ENCODE data around the gene EGLN2.
A peak's percentile ranks its signal among the peaks of the same experiment; 100 is the strongest.
"Not testable (repeated sequence)": the region's sequence is repeated elsewhere in the genome, so short reads cannot be mapped to it uniquely, and the experiment has no call there.

EGLN2 gene

GRCh38 chr19:40813182-40813581 lies 14.2 kb downstream of the EGLN2 start:
- Histone ChIP-seq H3K9ac (ENCODE audit: low read depth, low read length) (no peak overlapping the region), H3K9me3 (ENCODE audit: insufficient read depth, low read depth, low read length) (no peaks in the 10 kb centered on the region), H3K27me3 (ENCODE audit: insufficient read depth, low read length) (peaks cover 36% of the 10 kb centered on the region), H3K4me1 (ENCODE audit: insufficient read depth, low read length) (no peaks in the 10 kb centered on the region; the same call in 1 of the 2 replicates), H3K36me3 (ENCODE audit: insufficient read depth, low read depth, low read length) (peaks cover 17% of the 10 kb centered on the region), H3K27ac (ENCODE audit: low read length) (no peak overlapping the region), H3K4me3 (ENCODE audit: low read length) (no peak overlapping the region)

- H3K4me3 ChIP-seq (ENCODE audit: low read length) = no peak overlapping the region
- no peak overlapping the region for H3K27ac ChIP-seq (ENCODE audit: low read length)
- peaks cover 39% of the 10 kb centered on the region for H3K27me3 ChIP-seq (ENCODE audit: insufficient read depth, low read length)
- H3K9ac ChIP-seq (ENCODE audit: low read depth, low read length) = no peak overlapping the region
- H3K36me3 ChIP-seq (ENCODE audit: insufficient read depth, low read depth, low read length) = no peaks in the 10 kb centered on the region
- H3K4me1 ChIP-seq (ENCODE audit: insufficient read depth, low read length) = no peaks in the 10 kb centered on the region; the same call in 1 of the 2 replicates
- no peaks in the 10 kb centered on the region for H3K9me3 ChIP-seq (ENCODE audit: insufficient read depth, low read depth, low read length)
Observed at GRCh38 chr19:40815223-40815622, 16.2 kb downstream of the EGLN2 start.

DNA sequence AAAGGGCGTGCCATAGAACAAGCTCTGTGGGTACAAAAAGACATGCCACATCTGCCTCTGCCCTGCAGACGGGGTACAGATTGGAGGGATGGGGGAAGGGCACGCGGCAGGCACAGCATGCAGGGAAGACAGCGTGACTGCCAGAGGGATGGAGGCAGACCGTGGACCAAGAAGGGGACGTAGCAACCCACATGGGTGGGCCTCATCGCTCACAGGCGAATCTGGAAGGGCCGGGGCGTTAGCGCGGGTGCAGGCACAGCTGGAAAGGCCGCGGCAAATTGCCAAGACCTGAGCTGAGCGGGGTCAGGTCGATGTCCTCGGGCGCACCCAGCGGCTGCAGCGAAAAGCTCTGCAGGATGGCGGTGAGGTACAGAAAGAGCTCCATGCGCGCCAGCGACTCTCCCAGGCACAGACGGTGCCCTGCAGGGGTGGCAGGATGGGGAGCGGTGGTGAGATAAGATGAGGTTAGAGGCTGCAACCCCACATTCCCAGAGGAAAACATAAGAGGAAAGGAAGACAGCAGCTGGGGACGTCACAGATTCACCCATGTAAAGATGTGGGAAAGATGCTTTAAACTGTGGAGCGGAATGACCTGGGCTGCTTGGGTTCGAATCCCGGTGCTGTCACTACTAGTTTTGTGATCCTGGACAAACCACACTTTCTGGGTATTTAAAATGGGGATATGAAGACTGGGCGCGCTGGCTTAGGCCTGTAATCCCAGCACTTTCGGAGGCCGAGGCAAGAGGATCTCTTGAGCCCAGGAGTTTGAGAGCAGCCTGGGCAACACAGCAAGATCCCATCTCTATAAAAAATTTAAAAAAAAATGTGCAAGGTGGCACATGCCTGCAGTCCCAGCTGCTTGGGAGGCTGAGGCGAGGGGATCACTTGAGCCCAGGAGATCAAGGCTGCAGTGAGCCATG lies 19.7 kb downstream of the EGLN2 start:
- H3K9ac ChIP-seq (ENCODE audit: low read depth, low read length); H3K9me3 ChIP-seq (ENCODE audit: insufficient read depth, low read depth, low read length); H3K4me1 ChIP-seq (ENCODE audit: insufficient read depth, low read length); H3K36me3 ChIP-seq (ENCODE audit: insufficient read depth, low read depth, low read length); H3K27ac ChIP-seq (ENCODE audit: low read length): not testable (repeated sequence)
- peak overlapping the region; percentile 43; the same call in 1 of the 2 replicates for H3K4me3 ChIP-seq (ENCODE audit: low read length)
- peaks cover 21% of the 10 kb centered on the region for H3K27me3 ChIP-seq (ENCODE audit: insufficient read depth, low read length)

DNA sequence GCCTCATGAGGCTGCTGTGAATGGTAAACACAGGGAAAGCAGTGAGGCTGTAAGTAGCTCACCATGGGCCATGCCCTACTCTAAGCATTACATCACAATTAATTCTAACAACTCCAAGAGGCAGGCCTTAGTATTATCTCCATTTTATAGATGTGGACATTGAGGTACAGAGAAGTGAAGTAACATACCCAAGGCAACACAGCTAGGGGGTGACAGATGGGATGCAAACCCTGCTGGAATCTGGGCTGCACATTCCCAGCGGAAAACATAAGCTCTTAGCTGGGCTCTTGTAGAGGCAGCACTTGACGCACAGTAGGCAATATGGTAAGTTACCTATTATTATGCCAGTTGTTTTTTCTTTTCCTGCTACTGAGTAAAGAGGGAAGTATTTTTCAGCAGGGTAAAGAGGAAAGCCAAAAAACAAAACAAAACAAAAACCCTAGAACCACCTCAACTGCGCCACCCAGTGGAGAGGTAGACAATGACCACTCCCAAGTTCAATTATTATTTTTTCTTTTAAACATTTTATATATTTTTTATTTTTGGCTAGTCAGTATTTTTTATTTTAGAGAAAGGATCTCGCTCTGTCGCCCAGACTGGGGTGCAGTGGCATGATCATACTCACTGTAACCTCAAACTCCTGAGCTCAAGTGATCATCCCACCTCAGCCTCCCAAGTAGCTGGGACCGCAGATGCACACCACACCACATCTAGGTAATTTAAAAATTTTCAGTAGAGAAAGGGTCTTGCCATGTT lies 20.7 kb downstream of the EGLN2 start:
- H3K4me3 ChIP-seq (ENCODE audit: low read length); H3K9me3 ChIP-seq (ENCODE audit: insufficient read depth, low read depth, low read length); H3K27ac ChIP-seq (ENCODE audit: low read length); H3K9ac ChIP-seq (ENCODE audit: low read depth, low read length); H3K4me1 ChIP-seq (ENCODE audit: insufficient read depth, low read length); H3K36me3 ChIP-seq (ENCODE audit: insufficient read depth, low read depth, low read length): not testable (repeated sequence)
- peaks cover 21% of the 10 kb centered on the region for H3K27me3 ChIP-seq (ENCODE audit: insufficient read depth, low read length)

DNA sequence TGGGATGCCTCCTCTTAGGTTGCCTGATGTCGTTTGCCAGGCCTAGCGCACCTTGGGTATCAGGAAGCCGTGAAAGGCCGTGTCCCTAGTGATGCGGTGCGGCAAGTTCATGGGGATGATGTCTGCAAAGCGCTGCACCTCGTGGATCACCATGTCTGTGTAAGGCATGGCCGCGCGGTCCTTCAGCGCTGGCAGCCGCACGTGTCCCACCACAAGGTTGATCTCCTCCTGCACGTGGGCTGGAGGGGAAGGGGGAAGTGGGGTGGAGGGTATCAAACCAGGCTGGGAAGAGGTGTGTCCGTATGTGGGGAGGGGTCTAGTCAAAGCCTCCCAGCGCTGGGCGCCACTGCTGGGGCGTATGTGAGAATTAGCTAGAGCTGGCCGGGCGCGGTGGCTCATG lies 23.2 kb downstream of the EGLN2 start:
- Histone ChIP-seq H3K4me3 (ENCODE audit: low read length) (no peak overlapping the region), H3K27ac (ENCODE audit: low read length) (no peak overlapping the region), H3K9me3 (ENCODE audit: insufficient read depth, low read depth, low read length) (no peaks in the 10 kb centered on the region), H3K36me3 (ENCODE audit: insufficient read depth, low read depth, low read length) (no peaks in the 10 kb centered on the region), H3K4me1 (ENCODE audit: insufficient read depth, low read length) (no peaks in the 10 kb centered on the region), H3K9ac (ENCODE audit: low read depth, low read length) (no peak overlapping the region), H3K27me3 (ENCODE audit: insufficient read depth, low read length) (peaks cover 12% of the 10 kb centered on the region)

DNA sequence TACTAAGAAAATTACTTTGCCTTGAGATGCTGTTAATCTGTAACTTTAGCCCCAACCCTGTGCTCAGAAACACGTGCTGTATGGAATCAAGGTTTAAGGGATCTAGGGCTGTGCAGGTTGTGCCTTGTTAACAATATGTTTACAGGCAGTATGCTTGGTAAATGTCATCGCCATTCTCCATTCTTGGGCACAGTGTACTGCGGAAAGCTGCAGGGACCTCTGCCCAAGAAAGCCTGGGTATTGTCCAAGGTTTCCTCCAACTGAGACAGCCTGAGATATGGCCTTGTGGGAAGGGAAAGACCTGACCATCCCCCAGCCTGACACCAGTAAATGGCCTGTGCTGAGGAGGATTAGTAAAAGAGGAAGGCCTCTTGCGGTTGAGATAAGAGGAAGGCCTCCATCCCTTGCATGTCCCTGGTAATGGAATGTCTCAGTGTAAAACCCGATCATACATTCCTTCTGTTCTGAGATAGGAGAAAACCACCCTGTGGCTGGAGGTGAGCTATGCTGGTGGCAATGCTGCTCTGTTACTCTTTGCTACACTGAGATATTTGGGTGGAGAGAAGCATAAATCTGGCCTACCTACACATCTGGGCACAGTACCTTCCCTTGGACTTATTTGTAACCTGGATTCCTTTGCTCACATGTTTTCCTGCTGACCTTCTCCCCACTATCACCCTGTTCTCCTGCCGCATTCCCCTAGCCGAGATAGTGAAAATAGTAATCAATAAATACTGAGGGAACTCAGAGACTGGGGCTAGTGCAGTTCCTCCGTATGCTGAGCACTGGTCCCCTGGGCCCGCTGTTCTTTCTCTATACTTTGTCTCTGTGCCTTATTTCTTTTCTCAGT lies 23.9 kb downstream of the EGLN2 start:
- H3K36me3 ChIP-seq (ENCODE audit: insufficient read depth, low read depth, low read length); H3K27ac ChIP-seq (ENCODE audit: low read length); H3K9ac ChIP-seq (ENCODE audit: low read depth, low read length); H3K27me3 ChIP-seq (ENCODE audit: insufficient read depth, low read length); H3K9me3 ChIP-seq (ENCODE audit: insufficient read depth, low read depth, low read length); H3K4me3 ChIP-seq (ENCODE audit: low read length); H3K4me1 ChIP-seq (ENCODE audit: insufficient read depth, low read length): not testable (repeated sequence)

DNA sequence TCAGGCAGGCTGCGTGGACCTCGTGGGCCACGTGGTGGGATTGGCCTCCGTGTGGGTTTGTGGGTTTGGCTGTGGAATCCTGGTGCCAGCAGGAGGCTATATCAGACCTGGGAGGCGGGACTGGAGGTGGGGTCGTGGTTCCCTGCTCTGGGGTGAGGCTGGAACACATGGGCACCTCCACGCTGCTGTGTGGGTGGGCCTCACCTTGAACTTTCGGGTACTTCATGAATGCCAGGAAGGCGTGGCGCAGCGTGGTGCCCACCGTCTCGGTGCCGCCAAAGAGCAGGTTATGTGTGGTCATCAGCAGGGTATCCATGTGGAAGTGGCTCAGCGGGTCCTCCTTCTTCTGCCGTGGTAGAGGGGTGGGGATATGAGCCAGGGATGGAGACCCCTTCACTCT lies 25.9 kb downstream of the EGLN2 start:
- H3K4me3 ChIP-seq (ENCODE audit: low read length); H3K9ac ChIP-seq (ENCODE audit: low read depth, low read length); H3K4me1 ChIP-seq (ENCODE audit: insufficient read depth, low read length); H3K36me3 ChIP-seq (ENCODE audit: insufficient read depth, low read depth, low read length); H3K27me3 ChIP-seq (ENCODE audit: insufficient read depth, low read length); H3K9me3 ChIP-seq (ENCODE audit: insufficient read depth, low read depth, low read length); H3K27ac ChIP-seq (ENCODE audit: low read length): not testable (repeated sequence)

DNA sequence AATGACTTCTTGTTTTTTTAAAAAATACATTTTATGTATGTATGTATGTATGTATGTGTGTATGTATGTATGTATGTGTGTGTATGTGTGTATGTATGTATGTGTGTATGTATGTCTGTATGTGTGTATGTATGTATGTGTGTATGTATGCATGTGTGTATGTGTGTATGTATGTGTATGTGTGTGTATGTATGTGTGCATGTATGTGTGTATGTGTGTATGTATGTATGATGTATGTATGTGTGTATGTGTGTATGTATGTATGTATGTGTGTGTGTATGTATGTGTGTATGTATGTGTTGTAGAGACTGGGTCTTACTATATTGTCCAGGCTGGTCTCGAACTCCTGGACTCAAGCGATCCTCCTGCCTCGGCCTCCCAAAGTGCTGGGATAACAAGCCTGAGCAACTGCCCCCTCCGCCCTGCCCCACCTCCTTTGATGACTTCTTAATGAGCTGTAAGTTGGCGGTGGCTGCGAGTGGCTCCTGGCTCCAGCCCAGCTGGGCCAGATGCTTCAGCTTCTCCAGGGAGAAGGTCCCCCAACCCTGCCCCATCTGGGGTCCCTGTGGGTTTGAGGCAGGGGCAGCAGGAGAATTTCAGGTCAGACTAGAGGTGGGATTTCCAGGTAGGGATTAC lies 26.6 kb downstream of the EGLN2 start:
- not testable (repeated sequence) for H3K4me1 ChIP-seq (ENCODE audit: insufficient read depth, low read length); H3K27me3 ChIP-seq (ENCODE audit: insufficient read depth, low read length); H3K9ac ChIP-seq (ENCODE audit: low read depth, low read length); H3K4me3 ChIP-seq (ENCODE audit: low read length); H3K36me3 ChIP-seq (ENCODE audit: insufficient read depth, low read depth, low read length); H3K9me3 ChIP-seq (ENCODE audit: insufficient read depth, low read depth, low read length); H3K27ac ChIP-seq (ENCODE audit: low read length)

DNA sequence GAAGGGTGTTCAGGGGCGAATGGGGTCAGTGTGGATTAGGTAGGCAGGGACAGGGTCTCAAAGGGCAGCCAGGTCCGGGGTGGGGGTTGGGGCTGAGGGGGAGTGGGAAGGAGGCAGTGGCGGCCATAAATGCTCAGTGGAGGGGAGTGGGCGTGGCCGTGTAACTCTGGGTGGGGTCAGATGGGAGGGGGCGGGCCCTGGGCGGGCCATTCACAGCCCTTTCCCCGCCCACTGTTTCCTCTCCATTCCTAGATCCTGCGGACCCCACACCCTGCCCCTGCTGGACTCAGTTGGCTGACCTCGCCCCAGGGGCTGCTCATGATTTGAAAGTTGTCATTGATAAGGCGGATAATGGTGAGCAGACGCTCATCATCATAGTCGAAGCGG lies 27.3 kb downstream of the EGLN2 start:
- not testable (repeated sequence) for H3K4me1 ChIP-seq (ENCODE audit: insufficient read depth, low read length); H3K9me3 ChIP-seq (ENCODE audit: insufficient read depth, low read depth, low read length); H3K9ac ChIP-seq (ENCODE audit: low read depth, low read length); H3K27ac ChIP-seq (ENCODE audit: low read length); H3K4me3 ChIP-seq (ENCODE audit: low read length); H3K27me3 ChIP-seq (ENCODE audit: insufficient read depth, low read length); H3K36me3 ChIP-seq (ENCODE audit: insufficient read depth, low read depth, low read length)

GRCh38 chr19:40826699-40827385 lies 27.9 kb downstream of the EGLN2 start:
- not testable (repeated sequence) for H3K36me3 ChIP-seq (ENCODE audit: insufficient read depth, low read depth, low read length); H3K27ac ChIP-seq (ENCODE audit: low read length)

More at GRCh38 chr19:40826699-40827385, 27.9 kb downstream of the EGLN2 start:
- H3K4me1 ChIP-seq (ENCODE audit: insufficient read depth, low read length); H3K4me3 ChIP-seq (ENCODE audit: low read length); H3K9me3 ChIP-seq (ENCODE audit: insufficient read depth, low read depth, low read length); H3K27me3 ChIP-seq (ENCODE audit: insufficient read depth, low read length); H3K9ac ChIP-seq (ENCODE audit: low read depth, low read length): not testable (repeated sequence)

All from iPS-20b (cell line).